Right lobe of liver (tissue), 4 donors: ENCODE measurements around the gene SH3RF2.

ENCODE experiments used
- CTCF ChIP-seq, 4 donors: fragments of 200-600 bp in 3 of 4; fragments of 450-650 bp in 1 of 4; IDR thresholded peaks; one replicate each; pipeline versions ENCODE4 v1.5.1 to v1.8.0; 2016 to 2022; ENCODE audit warnings: antibody characterized with exemption in 4 of 4, mild to moderate bottlenecking in 2 of 4
- POLR2A ChIP-seq: fragments of 450-650 bp; IDR thresholded peaks from one replicate; pipeline ENCODE4 v1.6.1; 2017; ENCODE audit warnings: antibody characterized with exemption, mild to moderate bottlenecking
- donor health status: DM: no; HTN: no; CAD: no.
- donor health status: DM: no; HTN: no; CAD: no.
- donor health status: DM: no; HTN: yes; CAD: no.

DNA sequence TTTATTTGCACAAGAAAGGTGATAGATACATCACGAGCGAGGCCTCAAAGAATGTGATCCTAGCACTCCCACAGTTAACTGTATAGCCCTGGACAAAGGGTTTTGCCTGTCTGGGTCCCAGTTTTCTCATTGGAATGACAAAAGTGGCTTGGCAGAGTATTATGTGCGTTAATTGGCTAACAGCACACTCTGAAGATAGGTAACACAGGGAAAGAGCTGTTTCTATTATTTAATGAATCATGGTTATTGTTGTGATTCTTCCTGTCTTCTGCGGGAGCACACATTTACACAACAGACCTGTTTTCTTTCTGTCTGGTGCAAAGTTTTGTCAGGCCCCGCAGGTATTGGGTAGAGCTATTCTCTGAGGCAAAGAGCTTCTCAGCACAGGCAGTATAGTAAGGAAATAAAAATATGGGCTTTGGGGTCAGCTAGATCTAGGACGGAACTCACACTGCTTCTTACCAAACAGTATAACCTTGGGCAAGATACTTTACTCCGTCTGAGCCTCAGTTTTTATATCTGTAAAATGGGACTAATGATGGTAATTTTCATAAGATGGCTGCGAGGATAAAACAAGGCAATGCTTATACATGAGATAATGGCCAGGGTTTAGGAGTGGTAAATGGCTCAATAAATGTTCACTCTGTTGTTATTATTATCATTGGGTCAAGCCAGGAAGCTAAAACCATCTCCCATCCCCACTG, 90.1 kb downstream of the SH3RF2 start:
- TF ChIP-seq CTCF (IDR thresholded peaks at IDR 0.05) (no peak), POLR2A (no peak)
